ENCODE data around the gene BPIFA2. TPM values are rescaled to one million over a fixed set of nuclear protein-coding genes. Genes with fewer than 3 reads are reported as not detected.

BPIFA2 gene
- total and polyA plus RNA-seq, 2 of the 4 experiments (the other 2 are of a cell fraction), result not detected

GRCh38 chr20:33119725-33120720 lies 47.9 kb upstream of the BPIFA2 start:
- dilution Hi-C loops (cut with HindIII; ENCODE audit: low sequenced_read_pairs, unreplicated experiment), result no loop called here
- in situ Hi-C loops (cut with MboI; ENCODE audit: low sequenced_read_pairs), result no loop called here
- WGBS, 2 experiments (ENCODE audit: extremely low coverage in 2 of 2, insufficient read length in 1 of 2), result no CpG with 5 or more reads among the region's 3 CpGs
- Histone ChIP-seq H4K5ac (ENCODE audit: low read depth, low read length) (no peak overlapping the region), H3K36me3 (ENCODE audit: control insufficient read depth, insufficient read depth, low read length) (no peaks in the 10 kb centered on the region), H2BK15ac (ENCODE audit: low read depth, low read length) (no peak overlapping the region), H3K4ac (ENCODE audit: low read depth, low read length) (no peak overlapping the region), H3K14ac (replicated peaks; ENCODE audit: low read depth, low read length) (no peak overlapping the region), H3K18ac (ENCODE audit: low read depth, low read length) (no peak overlapping the region), H3K4me3 (ENCODE audit: insufficient read depth, low read depth, low read length) (no peak overlapping the region), H3K56ac (ENCODE audit: extremely low read depth, insufficient read depth, low read length) (no peak overlapping the region), H4K91ac (ENCODE audit: insufficient read depth, low read depth, low read length) (no peak overlapping the region), H2AK5ac (ENCODE audit: low read depth, low read length) (no peak overlapping the region), H3K9me3 (ENCODE audit: control insufficient read depth, insufficient read depth, low read length) (no peaks in the 10 kb centered on the region), H2BK5ac (ENCODE audit: low read depth, low read length, poor library complexity, severe bottlenecking) (no peak overlapping the region), H3K79me1 (ENCODE audit: low read depth in 1 of 2, low read length in 2 of 2) (no peaks in the 10 kb centered on the region), H2AK9ac (replicated peaks; ENCODE audit: low read depth, low read length, poor library complexity) (no peak overlapping the region), H2BK20ac (ENCODE audit: low read depth, low read length) (no peak overlapping the region), H3K9ac (ENCODE audit: low read depth, low read length) (no peak overlapping the region), H3K23ac (ENCODE audit: low read depth, low read length) (no peak overlapping the region), H2AFZ (replicated peaks; ENCODE audit: low read length, poor library complexity) (no peak overlapping the region), H3K27ac (ENCODE audit: insufficient read depth, low read length) (no peak overlapping the region), H3K27me3 (ENCODE audit: control insufficient read depth, insufficient read depth, low read length) (peaks cover 4% of the 10 kb centered on the region; the same call in 1 of the 2 replicates), H3K4me1 (ENCODE audit: control insufficient read depth, insufficient read depth, low read length) (no peaks in the 10 kb centered on the region), H2BK120ac (ENCODE audit: low read depth, low read length) (no peak overlapping the region), H4K8ac (ENCODE audit: low read depth in 2 of 2, low read length in 2 of 2) (no peak overlapping the region), H3K4me2 (ENCODE audit: low read depth, low read length) (no peak overlapping the region), H3K9me1 (ENCODE audit: insufficient read depth, low read length) (no peaks in the 10 kb centered on the region), H4K20me1 (ENCODE audit: insufficient read depth, low read length) (no peaks in the 10 kb centered on the region)
- ATAC-seq (ENCODE audit: low read depth) (no peak), DNase-seq (no peak)
- POLR2A ChIA-PET (ENCODE audit: unreplicated experiment), result no interaction called here
- CTCF ChIA-PET, result no interaction called here
- no TSS peak for BruUV-seq (replicated peaks)
- intact Hi-C loops (cut with micrococcal nuclease), result no loop called here
- no peak for TF ChIP-seq MAFK (IDR thresholded peaks at IDR 0.05; ENCODE audit: low read depth, low read length)
- TF ChIP-seq ELK1 (IDR thresholded peaks at IDR 0.05; ENCODE audit: borderline replicate concordance, low read depth, low read length), result no peak
- no peak for TF ChIP-seq SMC3 (IDR thresholded peaks at IDR 0.05; ENCODE audit: low read depth, low read length)
- no peak for TF ChIP-seq RFX5 (IDR thresholded peaks at IDR 0.05; ENCODE audit: low read depth, low read length)
- no peak for TF ChIP-seq MAZ (IDR thresholded peaks at IDR 0.05; ENCODE audit: borderline replicate concordance, low read depth, low read length)
- no peak for TF ChIP-seq RCOR1 (IDR thresholded peaks at IDR 0.05; ENCODE audit: insufficient replicate concordance, low read length)
- TF ChIP-seq CHD1 (IDR thresholded peaks at IDR 0.05; ENCODE audit: low read depth, low read length), result no peak
- no peak for TF ChIP-seq USF2 (IDR thresholded peaks at IDR 0.05; ENCODE audit: low read depth, low read length)
- no peak for TF ChIP-seq POLR2A (IDR thresholded peaks at IDR 0.05; ENCODE audit: low read depth, low read length)
- no peak for TF ChIP-seq CEBPB (IDR thresholded peaks at IDR 0.05; ENCODE audit: low read depth, low read length)
- TF ChIP-seq NFE2L2 (IDR thresholded peaks at IDR 0.05; ENCODE audit: low read depth, low read length), result no peak
- TF ChIP-seq FOS (IDR thresholded peaks at IDR 0.05; ENCODE audit: low read depth, low read length), result no peak
- no peak for TF ChIP-seq RAD21 (IDR thresholded peaks at IDR 0.05; ENCODE audit: low read length)
- TF ChIP-seq CTCF (conservative IDR thresholded peaks at IDR 0.05; ENCODE audit: low read depth, low read length), result no peak
- TF ChIP-seq BHLHE40 (IDR thresholded peaks at IDR 0.05; ENCODE audit: low read depth, low read length), result no peak

Measured in IMR-90 (cell line).